ENCODE data around the gene SEC31B.

SEC31B gene

DNA sequence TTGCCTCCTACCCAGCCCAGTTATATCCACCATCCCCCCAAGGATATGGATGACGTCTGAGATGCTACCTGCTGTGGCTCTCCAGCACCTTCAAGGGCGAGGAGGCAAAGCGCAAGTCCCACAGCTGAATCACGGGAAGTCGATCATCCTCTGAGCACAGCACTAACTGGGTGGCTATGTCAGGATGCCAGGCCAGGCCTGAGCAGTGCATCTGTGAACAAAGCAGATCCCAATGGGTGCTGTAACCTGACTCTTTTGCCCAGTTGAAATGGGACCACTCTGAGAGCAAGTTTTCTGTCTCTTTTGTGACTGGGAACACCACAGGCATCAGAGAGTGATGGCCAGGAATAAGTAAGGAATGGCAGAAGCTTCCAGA lies 12.3 kb downstream of the SEC31B start:
- TF ChIP-seq, protein P1, sequence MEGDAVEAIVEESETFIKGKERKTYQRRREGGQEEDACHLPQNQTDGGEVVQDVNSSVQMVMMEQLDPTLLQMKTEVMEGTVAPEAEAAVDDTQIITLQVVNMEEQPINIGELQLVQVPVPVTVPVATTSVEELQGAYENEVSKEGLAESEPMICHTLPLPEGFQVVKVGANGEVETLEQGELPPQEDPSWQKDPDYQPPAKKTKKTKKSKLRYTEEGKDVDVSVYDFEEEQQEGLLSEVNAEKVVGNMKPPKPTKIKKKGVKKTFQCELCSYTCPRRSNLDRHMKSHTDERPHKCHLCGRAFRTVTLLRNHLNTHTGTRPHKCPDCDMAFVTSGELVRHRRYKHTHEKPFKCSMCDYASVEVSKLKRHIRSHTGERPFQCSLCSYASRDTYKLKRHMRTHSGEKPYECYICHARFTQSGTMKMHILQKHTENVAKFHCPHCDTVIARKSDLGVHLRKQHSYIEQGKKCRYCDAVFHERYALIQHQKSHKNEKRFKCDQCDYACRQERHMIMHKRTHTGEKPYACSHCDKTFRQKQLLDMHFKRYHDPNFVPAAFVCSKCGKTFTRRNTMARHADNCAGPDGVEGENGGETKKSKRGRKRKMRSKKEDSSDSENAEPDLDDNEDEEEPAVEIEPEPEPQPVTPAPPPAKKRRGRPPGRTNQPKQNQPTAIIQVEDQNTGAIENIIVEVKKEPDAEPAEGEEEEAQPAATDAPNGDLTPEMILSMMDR (IDR thresholded peaks at IDR 0.05; ENCODE audit: low read depth, low read length), result no peak
- DNase-seq (ENCODE audit: extremely low read depth, low read depth), result no peak

DNA sequence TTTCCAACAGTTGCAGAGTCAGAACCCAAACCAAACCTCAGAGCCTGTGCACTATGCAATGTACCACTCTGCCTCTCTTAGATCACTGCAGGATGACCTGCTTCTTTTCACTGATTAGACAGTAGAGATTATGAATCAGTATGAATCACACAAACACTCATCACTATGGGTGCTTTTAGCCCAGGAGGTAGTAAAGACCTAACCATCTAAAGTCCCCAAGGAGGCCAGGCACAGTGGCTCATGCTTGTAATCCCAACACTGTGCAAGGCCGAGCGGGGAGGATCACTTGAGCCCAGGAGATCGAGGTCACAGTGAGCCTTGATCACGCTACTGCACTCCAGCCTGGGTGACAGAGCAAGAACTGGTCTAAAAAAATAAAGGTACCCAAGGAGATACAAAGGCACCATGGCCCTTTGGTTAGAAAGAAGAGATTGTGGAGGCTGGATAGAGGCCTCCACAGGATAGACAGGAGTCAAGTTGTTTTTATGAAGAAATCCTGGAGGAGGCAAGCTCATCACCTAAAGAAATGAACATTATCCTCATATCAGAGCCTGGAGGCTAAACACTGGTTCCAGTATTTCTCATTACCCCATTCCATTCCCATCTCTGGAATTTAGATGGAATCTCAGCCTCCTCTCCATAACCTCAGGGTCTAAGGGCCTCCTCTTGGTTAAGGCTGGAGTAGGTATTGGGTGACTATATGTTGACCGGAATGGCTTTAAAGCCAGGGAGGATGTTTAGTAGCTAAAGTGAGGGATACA lies 12.9 kb downstream of the SEC31B start:
- TF ChIP-seq, protein P1 (IDR thresholded peaks at IDR 0.05; ENCODE audit: low read depth, low read length), result no peak
- no peak for DNase-seq (ENCODE audit: extremely low read depth, low read depth)

DNA sequence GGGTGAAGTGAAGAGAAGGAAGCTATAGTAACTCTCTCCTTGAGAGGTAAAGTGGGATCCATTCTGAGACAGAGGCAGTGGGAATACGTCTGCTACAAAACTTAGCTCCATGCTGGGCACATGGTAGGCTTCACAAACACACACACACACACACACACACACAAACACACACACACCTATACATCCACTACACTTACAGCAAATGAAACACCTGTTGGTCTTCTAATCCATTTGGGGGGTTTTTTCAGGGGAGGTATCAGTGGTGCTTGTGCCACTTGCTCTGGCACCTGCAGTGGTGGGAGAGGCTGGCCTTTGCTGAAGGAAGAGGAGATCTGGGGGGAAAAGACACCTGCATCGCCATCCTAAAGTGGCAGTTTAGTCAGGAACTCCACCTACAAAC lies 14.5 kb downstream of the SEC31B start:
- no peak for DNase-seq (ENCODE audit: extremely low read depth, low read depth)

DNA sequence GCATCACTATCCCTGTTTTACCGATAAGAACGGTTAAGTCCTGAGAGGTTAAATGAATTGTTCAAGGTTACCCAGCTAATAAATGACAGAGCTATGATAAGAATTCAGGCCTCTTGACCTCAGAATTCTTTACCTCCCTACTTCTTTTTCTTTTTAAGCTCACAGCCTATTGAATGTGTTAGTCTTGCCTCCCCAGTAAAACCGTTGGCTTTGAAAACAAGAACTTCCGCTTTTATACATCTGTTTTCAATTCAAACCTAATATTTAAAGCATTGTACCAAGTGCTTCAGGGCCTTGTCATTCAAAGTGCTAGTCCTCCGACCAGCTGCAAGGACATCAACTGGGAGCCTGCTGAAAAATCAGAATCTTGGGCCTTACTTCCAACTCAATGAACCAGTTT lies 15.6 kb downstream of the SEC31B start:
- peak; percentile 24 for DNase-seq (ENCODE audit: extremely low read depth, low read depth)
- TF ChIP-seq, protein P1 (IDR thresholded peaks at IDR 0.05; ENCODE audit: low read depth, low read length), result no peak

More for the DNA sequence above, 14.5 kb downstream of the SEC31B start:
- TF ChIP-seq, protein P1 (IDR thresholded peaks at IDR 0.05; ENCODE audit: low read depth, low read length), result no peak

DNA sequence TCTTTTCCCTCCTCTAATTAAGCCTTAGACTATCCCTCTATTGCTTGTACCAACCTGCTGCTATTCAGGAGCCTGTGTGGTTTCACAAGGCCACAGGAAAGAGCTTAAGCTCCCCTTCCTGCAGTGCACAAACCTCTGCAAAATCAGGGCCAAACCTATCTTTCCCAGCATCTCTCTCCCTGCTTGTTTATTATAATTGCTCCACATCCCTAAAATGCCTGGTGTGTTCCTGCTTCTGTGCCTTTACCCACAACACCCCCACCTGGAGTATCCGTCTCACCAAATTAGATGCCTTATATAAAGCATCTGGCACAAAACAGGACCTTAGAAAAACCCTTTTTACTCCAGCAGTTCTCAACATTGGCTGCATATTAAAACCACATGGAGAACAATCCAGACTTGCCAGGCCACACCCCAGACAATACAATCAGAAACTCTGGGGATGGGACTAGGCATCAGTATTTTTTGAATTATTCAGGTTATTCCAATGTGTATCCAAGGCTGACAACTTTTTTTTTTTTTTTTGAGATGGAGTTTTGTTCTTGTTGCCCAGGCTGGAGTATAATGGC lies 16.7 kb downstream of the SEC31B start:
- no peak for DNase-seq (ENCODE audit: extremely low read depth, low read depth)
- TF ChIP-seq, protein P1 (IDR thresholded peaks at IDR 0.05; ENCODE audit: low read depth, low read length), result no peak

DNA sequence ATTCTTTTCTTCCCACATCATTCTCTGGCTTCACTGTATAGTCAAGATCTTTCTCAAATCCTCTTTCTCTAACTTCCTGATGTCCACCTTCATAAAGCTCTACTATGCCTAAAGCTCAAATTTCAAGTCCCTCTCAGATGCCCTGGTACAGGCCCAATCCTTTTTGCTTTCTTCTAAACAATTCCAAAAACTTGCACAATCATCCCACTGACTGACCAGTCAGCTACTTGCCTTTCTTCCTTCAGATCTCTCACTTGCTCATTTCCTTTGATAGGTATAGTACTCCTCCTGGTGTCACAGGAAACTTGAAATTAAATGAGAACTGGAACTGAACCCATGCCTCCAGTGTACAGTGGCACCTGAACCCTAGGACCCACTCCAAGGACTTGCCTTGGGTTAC lies 18.2 kb downstream of the SEC31B start:
- peak; percentile 30 for DNase-seq (ENCODE audit: extremely low read depth, low read depth)
- TF ChIP-seq, protein P1 (IDR thresholded peaks at IDR 0.05; ENCODE audit: low read depth, low read length), result no peak

DNA sequence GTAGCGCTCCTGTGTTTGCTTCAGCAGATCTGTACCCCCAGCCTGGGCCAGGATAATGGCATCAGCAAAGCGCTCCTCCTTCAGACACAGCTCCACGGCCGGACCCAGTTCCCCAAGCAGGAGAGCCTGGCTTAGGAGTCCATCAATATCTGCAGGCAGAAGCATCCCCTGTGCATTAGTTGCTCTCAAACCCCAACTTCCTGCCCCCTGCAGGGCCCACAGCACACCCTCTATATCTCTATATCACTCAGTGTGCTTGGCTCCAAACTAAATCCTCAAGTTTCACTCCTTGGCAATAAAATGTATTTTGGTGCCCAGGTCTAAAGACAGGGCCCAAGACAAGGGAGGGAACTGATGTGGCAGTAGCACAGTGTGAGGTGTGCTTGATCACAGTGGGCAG lies 21.6 kb downstream of the SEC31B start:
- TF ChIP-seq, protein P1 (IDR thresholded peaks at IDR 0.05; ENCODE audit: low read depth, low read length), result no peak
- no peak for DNase-seq (ENCODE audit: extremely low read depth, low read depth)

Data from AG09319 (cell line).